Mucosa of descending colon (tissue), 3 donors: ENCODE measurements around the gene GH2. TPM values are rescaled to one million over a fixed set of nuclear protein-coding genes. Genes with fewer than 3 reads are reported as not detected.

ENCODE experiments used
- ATAC-seq: fragments of 200-7000 bp; cut with Tn5 transposase; one replicate; pipeline ENCODE4 v1.9.1; 2020; ENCODE audit warnings: mild to moderate bottlenecking, moderate library complexity
- DNase-seq, 3 donors: peaks; one replicate each; pipeline ENCODE4 v3.0.0-alpha.2; 2020
- H3K36me3 ChIP-seq: fragments of 200-600 bp; one replicate; pipeline ENCODE4 v1.8.0; 2021; ENCODE audit warnings: low read depth, mild to moderate bottlenecking
- H3K4me1 ChIP-seq: fragments of 200-600 bp; one replicate; pipeline ENCODE4 v1.8.0; 2021; ENCODE audit warnings: low read depth, mild to moderate bottlenecking
- H3K4me3 ChIP-seq: fragments of 200-600 bp; one replicate; pipeline ENCODE4 v1.8.0; 2021; ENCODE audit warnings: mild to moderate bottlenecking
- H3K9me3 ChIP-seq: fragments of 200-600 bp; one replicate; pipeline ENCODE4 v1.8.0; 2021; ENCODE audit warnings: mild to moderate bottlenecking
- CTCF ChIP-seq: fragments of 200-600 bp; IDR thresholded peaks from one replicate; pipeline ENCODE4 v1.8.0; 2022; ENCODE audit warnings: antibody characterized with exemption, mild to moderate bottlenecking
- intact Hi-C, 2 donors: fragments of 100-400 bp; cut with DNase I in 1 of 2; cut with micrococcal nuclease in 1 of 2; formaldehyde crosslinking; loops; one replicate each; pipeline versions ENCODE4 v1.11.0 to v1.11.1; 2022; cut with DNase I, micrococcal nuclease
- total RNA-seq, 3 donors: library from RNA; stranded (reverse); fragmentation: NEBNext Ultra II Directional in 2 of 3; extraction: Animal tissue kit (Norgen Biotek cat#: 25700) in 2 of 3; gene quantifications; one replicate each; pipeline versions ENCODE4 v1.2.1 to v1.2.4, GENCODE V29; 2021 to 2023
- donor health status: DM: no; HTN: no; CAD: no; lungs with moderate emphysema.
- donor health status: DM: no; HTN: no; CAD: no.
- donor health status: DM: no; HTN: yes; CAD: no.

The GH2 gene
- total RNA-seq, 3 donors from 2014 or later: not detected

DNA sequence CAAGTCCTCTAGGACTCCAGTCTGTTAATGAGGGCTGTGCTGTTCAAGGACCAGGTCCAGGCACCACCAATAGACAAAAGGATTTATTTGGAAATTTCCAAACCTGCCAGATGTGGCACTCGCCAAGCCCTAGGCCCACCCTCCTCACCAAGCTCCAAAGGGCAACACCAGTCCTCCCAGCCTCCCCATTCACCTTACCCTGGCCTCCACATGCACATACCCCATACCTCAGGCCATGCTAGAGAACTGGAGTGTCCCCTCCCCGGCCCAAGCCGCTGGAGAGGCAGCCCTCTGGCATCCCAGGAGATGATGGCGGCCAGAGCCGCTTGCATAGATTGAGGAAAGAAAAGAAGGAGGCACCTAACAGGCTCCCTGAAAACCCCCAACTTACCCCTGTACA lies 49.7 kb downstream of the GH2 start:
- H3K4me3 ChIP-seq: no peak overlapping the region
- intact Hi-C loops: no loop called here
- no peak for ATAC-seq
- no peak for DNase-seq
- peaks cover 34% of the 10 kb centered on the region for H3K36me3 ChIP-seq
- H3K9me3 ChIP-seq: no peaks in the 10 kb centered on the region
- TF ChIP-seq CTCF: no peak
- H3K4me1 ChIP-seq: peaks cover 10% of the 10 kb centered on the region

DNA sequence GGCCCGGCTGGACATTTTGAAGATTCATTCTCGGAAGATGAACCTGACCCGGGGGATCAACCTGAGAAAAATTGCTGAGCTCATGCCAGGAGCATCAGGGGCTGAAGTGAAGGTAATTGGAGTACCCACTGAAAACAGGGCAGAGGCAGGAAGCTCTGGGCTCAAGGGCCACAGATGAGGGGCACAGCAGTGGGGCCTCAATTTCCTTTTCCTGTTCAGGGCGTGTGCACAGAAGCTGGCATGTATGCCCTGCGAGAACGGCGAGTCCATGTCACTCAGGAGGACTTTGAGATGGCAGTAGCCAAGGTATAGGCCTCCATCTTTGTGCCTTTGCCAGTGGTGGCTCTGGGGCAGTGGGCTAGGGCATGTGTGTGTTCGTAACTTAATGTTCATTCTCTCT lies 50.2 kb downstream of the GH2 start:
- no peak for TF ChIP-seq CTCF
- Histone ChIP-seq H3K4me1 (peaks cover 10% of the 10 kb centered on the region), H3K4me3 (no peak overlapping the region), H3K9me3 (no peaks in the 10 kb centered on the region), H3K36me3 (peaks cover 32% of the 10 kb centered on the region)
- intact Hi-C loops: no loop called here
- ATAC-seq: no peak
- no peak for DNase-seq

- intact Hi-C loops: no loop called here
These were observed 50.7 kb downstream of the GH2 start for GRCh38 chr17:63830904-63831491.

DNA sequence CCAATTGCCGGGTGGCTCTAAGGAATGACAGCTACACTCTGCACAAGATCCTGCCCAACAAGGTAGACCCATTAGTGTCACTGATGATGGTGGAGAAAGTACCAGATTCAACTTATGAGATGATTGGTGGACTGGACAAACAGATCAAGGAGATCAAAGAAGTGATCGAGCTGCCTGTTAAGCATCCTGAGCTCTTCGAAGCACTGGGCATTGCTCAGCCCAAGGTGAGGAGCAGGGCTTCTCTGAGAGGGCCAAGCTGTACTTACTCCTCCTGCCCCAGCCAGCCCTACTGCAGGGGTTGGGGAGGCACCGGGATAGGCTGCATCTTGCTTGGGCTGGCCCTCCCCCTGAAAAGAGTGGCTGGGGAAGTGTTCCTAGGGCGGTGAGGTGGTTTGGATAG lies 51.5 kb downstream of the GH2 start:
- DNase-seq: no peak
- ATAC-seq: no peak
- Histone ChIP-seq H3K9me3 (no peaks in the 10 kb centered on the region), H3K4me1 (peaks cover 16% of the 10 kb centered on the region), H3K4me3 (no peak overlapping the region), H3K36me3 (peaks cover 30% of the 10 kb centered on the region)
- intact Hi-C loops: no loop called here
- no peak for TF ChIP-seq CTCF

More at GRCh38 chr17:63830904-63831491, 50.7 kb downstream of the GH2 start:
- H3K4me3 ChIP-seq: no peak overlapping the region
- peaks cover 13% of the 10 kb centered on the region for H3K4me1 ChIP-seq
- no peak for DNase-seq
- ATAC-seq: no peak
- H3K36me3 ChIP-seq: peaks cover 32% of the 10 kb centered on the region
- no peaks in the 10 kb centered on the region for H3K9me3 ChIP-seq
- TF ChIP-seq CTCF: no peak

Other genes with a start within 250 kb of the GH2 start
- gene LIMD2, start 181.8 kb downstream of the GH2 start, total RNA-seq: 10 to 100 TPM in 1 of 3 donors, 1 to 10 TPM in 2; 5.6 to 13.2 (median 8.4) TPM
- gene STRADA, start 140.1 kb downstream of the GH2 start, total RNA-seq: 10 to 100 TPM; 29.1 to 34.0 (median 29.6) TPM
- 100 to 1,000 TPM in 2 of 3 donors, 10 to 100 TPM in 1; 94.9 to 139 (median 128) TPM for gene CCDC47, start 108.3 kb downstream of the GH2 start, total RNA-seq
- 100 to 1,000 TPM in 1 of 3 donors, 10 to 100 TPM in 2; 86.1 to 137 (median 89.9) TPM for gene DDX42, start 107.8 kb downstream of the GH2 start, total RNA-seq
- gene PSMC5, start 54.5 kb downstream of the GH2 start, total RNA-seq: 100 to 1,000 TPM in 1 of 3 donors, 10 to 100 TPM in 2; 73.3 to 151 (median 96.4) TPM
- gene FTSJ3, start 54.3 kb downstream of the GH2 start, total RNA-seq: 10 to 100 TPM; 26.9 to 48.2 (median 29.4) TPM
- 10 to 100 TPM; 76.6 to 82.1 (median 80.4) TPM for gene SMARCD2, start 39.3 kb downstream of the GH2 start, total RNA-seq
- gene CSH2, start 8.3 kb downstream of the GH2 start, total RNA-seq: not detected
- not detected for gene CSH1, start 14.6 kb upstream of the GH2 start, total RNA-seq
- gene CSHL1, start 29.3 kb upstream of the GH2 start, total RNA-seq: not detected
- gene GH1, start 36.9 kb upstream of the GH2 start, total RNA-seq: not detected
- gene CD79B, start 50.4 kb upstream of the GH2 start, total RNA-seq: 1 to 10 TPM in 2 of 3 donors, under 1 TPM in 1; 0.70 to 2.4 (median 1.4) TPM
- under 1 TPM; 0.10 to 0.75 (median 0.22) TPM for gene SCN4A, start 91.0 kb upstream of the GH2 start, total RNA-seq
- not detected for gene PRR29, start 116.4 kb upstream of the GH2 start, total RNA-seq
- 10 to 100 TPM in 2 of 3 donors, 1 to 10 TPM in 1; 6.9 to 14.2 (median 10.3) TPM for gene ICAM2, start 138.7 kb upstream of the GH2 start, total RNA-seq
- gene ERN1, start 248.2 kb upstream of the GH2 start, total RNA-seq: 10 to 100 TPM; 18.4 to 27.1 (median 21.7) TPM